GM21786 (cell line): ENCODE data around the gene ARRB1.
"Not testable (repeated sequence)": the region's sequence is repeated elsewhere in the genome, so short reads cannot be mapped to it uniquely, and the experiment has no call there.

Source experiments
- ATAC-seq: cut with Tn5 transposase; IDR thresholded peaks from one replicate; pipeline ENCODE4 v1.9.1; 2021; ENCODE audit not compliant: unreplicated experiment

ARRB1 gene

GRCh38 chr11:75351541-75351790 is at the start of gene ARRB1:
Gene ARRB1 (minus strand): TSS chr11:75351661. CDS start chr11:75351607, 54 bp downstream.
- no peak for ATAC-seq

- ATAC-seq: no peak
Observed at GRCh38 chr11:75400146-75400865, 48.8 kb upstream of the ARRB1 start.

- ATAC-seq: peak; percentile 90
Observed at GRCh38 chr11:75399344-75400145, 48.1 kb upstream of the ARRB1 start, which contains the start of gene RPS3. Gene RPS3 (plus strand): TSS chr11:75399518. CDS start chr11:75399548, 30 bp downstream.

DNA sequence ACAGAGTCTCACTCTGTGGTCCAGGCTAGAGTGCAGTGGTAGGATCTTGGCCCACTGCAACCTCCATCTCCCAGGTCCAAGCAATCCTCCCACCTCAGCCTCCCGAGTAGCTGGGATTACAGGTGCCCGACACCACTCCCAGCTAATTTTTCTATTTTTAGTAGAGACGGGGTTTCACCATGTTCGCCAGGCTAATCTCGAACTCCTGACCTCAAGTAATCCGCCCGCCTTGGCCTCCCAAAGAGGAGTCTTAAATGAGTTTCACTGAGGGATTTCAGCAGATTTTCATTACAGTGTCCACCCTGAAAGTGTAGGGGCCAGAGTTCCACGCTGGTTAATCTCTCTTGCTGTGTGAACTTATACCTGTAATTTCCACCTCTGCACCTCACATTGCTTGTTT is 47.4 kb upstream of the ARRB1 start:
- ATAC-seq: no peak

GRCh38 chr11:75394085-75394840 is 42.8 kb upstream of the ARRB1 start:
- no peak for ATAC-seq

GRCh38 chr11:75389925-75390324 is 38.5 kb upstream of the ARRB1 start:
- ATAC-seq: no peak

GRCh38 chr11:75389276-75389605 is 37.8 kb upstream of the ARRB1 start:
- ATAC-seq: no peak

DNA sequence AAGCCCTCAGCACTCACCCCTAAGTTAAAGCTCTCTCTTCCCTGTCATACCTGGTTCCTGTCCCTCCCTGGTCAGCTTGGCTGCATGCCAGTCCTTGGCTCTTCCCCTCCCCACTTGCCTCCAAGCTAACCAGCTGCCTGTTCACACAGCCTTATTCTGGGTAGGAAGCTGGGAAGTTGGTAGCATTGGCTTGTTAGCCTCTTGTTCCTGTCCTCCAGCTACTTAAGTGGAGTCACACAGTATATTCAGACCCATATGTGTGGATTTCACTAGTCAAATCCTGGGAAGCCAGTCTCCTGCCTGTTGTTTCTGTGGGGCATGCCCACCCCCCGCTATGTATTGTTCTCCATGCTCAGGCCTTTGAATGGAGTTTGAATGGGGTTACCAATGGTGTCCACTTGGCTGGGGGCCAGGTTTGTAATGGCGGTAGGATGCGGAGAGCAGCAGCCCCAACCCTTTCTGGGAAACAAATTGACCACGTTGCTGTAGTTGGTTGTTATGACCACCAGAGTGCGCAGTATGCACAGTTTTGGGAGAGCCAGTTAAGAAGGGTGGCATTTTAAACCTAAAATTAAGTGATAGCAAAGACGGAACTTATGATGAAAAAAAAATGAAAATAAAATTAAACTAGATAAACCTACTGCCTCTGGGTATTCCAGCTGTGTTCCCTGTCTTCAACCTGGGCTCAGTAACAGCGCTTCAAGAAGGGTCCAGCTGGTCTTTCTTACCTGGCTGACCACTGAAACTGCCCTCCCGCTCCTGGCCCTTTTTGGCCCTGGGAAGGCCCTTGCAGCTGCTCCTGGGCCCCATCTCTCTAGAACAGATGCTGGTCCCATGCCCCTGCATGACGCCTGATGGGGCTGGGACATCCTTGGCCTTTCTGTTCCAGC is 37.2 kb upstream of the ARRB1 start:
- no peak for ATAC-seq

GRCh38 chr11:75387736-75388294 is 36.4 kb upstream of the ARRB1 start:
- no peak for ATAC-seq

GRCh38 chr11:75386942-75387630 is 35.6 kb upstream of the ARRB1 start:
- no peak for ATAC-seq

GRCh38 chr11:75384438-75385080 is 33.1 kb upstream of the ARRB1 start:
- no peak for ATAC-seq

DNA sequence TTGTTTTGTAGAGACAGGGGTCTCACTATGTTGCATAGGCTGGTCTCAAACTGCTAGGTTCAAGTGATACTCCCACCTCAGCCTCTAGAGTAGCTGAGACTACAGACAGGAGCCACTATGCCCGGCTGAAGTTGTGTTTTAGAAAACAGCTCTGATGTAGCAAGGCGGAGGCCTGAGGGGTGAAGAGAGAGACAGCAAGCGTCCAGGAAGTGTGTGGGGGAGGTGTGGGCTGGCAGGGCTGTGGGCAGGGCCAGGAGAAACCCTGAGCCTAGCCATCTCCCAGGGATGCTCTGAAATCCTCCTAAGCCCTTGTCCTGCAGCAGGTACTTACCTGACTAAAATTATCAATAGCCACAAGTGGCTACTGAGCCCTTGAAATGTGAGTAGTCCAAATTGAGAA is 31.8 kb upstream of the ARRB1 start:
- ATAC-seq: no peak

DNA sequence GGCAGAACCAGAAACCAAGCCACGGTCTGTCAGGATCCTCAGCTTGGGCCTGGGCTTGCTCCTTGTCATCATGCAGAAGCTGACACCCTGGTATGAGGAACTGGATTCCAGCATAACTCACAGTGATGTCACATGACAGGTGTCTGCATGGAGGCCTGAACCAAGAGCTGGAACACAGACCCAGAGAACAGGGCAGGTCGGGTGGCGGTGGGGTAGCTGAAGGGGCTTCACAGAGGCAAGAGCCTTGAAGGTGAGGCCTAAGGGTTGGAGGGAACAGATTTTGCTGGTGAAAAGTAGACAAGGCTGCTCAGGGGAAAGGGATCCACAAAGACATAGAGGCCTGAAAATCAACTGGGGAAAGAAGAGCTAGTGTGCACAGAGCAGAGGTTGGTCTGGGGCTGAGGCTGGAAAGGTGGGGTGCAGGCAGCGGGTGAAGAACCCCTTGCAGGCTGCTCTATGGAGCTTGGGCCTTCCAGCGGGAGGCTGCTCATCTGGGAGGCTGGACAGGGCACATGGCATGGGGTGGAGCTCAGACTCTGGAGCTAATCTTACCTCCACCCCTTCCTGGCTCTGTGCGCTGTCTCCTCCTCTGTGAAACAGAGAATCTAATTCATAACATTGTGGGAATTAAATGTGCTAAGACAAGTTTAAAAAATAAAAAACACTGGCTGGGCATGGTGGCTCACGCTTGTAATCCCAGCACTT is 29.4 kb upstream of the ARRB1 start:
- ATAC-seq: no peak

GRCh38 chr11:75380245-75380644 is 28.8 kb upstream of the ARRB1 start:
- ATAC-seq: no peak

DNA sequence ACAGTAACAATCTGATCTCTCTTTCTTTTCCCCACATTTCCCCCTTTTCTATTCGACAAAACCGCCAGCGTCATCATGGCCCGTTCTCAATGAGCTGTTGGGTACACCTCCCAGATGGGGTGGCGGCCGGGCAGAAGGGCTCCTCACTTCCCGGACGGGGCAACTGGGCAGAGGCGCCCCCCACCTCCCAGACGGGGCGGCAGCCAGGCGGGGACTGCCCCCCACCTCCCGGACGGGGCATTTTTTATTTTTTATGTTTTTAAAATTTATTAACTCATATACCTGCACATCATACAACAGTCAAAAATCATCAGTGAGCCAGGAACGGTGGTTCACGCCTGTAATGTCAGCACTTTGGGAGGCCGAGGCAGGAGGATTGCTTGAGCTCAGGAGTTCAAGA is 27.3 kb upstream of the ARRB1 start:
- not testable (repeated sequence) for ATAC-seq

GRCh38 chr11:75376175-75376574 is 24.7 kb upstream of the ARRB1 start:
- no peak for ATAC-seq

DNA sequence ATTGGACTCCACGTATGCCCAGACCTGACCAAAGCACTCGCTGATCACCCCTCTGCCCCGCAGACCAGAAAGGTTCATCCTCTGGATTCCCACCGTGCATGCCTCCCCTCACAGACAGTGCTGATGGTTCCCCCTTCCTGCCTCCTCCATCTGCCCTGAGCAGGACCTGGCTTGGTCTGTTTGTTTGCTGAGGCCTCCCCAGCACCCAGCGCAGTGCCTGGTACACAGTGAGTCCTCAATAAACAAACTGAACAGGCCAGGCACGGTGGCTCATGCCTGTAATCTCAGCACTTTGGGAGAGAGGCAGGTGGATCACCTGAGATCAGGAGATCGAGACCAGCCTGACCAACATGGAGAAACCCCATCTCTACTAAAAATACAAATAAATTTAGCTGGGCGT is 24.2 kb upstream of the ARRB1 start:
- ATAC-seq: no peak

DNA sequence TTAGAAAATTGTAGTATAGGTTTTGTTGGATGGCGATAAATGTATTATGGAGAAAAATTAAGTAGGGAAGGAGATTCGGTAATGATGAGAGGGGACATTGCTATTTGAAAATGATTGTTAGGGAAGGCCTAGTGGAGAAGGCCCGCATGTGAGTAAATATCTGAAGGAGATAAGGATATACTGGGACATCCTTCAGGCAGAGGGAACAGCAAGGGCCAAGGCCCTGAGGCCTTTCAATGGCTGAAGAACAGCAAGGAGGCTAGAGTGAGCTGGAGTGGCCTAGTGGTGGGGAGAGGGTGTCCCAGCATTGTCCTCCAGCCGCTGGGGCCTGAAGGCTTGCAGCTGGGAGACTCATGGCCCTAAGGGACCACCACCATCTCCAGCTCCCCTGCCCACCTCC is 23.2 kb upstream of the ARRB1 start:
- no peak for ATAC-seq

- no peak for ATAC-seq
Observed at GRCh38 chr11:75373201-75373600, 21.7 kb upstream of the ARRB1 start.
